SK-N-SH (cell line): ENCODE data around the gene TFIP11. TPM values are rescaled to one million over a fixed set of nuclear protein-coding genes. Genes with fewer than 3 reads are reported as not detected.

ENCODE experiments used
- CTCF ChIA-PET: fragments of 300-600, 350-600 bp; formaldehyde crosslinking; extraction: SDS; loops from one replicate; lab custom pipeline; 2021; lab: Yijun Ruan, JAX
- POLR2A ChIA-PET: fragments of 350-600 bp; sonication (Branson Sonifier 250); formaldehyde crosslinking; extraction: SDS; loops from one replicate; lab custom pipeline; 2020; ENCODE audit warnings: antibody characterized with exemption, inconsistent platforms; lab: Yijun Ruan, JAX
- DNase-seq: peaks from one replicate; pipeline ENCODE4 v3.0.0; 2012
- H2AFZ ChIP-seq: fragments of 200-600 bp; sonication (generic); 2 replicates; pipeline ENCODE4 v1.8.1; 2016; ENCODE audit warnings: antibody characterized with exemption, mild to moderate bottlenecking, low read depth
- H3F3A ChIP-seq: fragments of 200-600 bp; sonication (generic); replicated peaks from 2 replicates; pipeline ENCODE3; 2016; ENCODE audit warnings: antibody characterized with exemption, mild to moderate bottlenecking; ENCODE audit not compliant: insufficient read depth
- H3K27ac ChIP-seq, 2 experiments: fragments of 200-500 bp in 1 of 2; fragments of 200-600 bp in 1 of 2; sonication (Bioruptor generic) in 1 of 2; sonication (generic), shearing (Covaris generic) in 1 of 2; 2 replicates each; pipeline versions ENCODE4 v1.5.1 to v1.6.1; 2014 to 2016; ENCODE audit warnings: low read depth in 2 of 2, inconsistent platforms in 1 of 2, low read length in 1 of 2, mild to moderate bottlenecking in 1 of 2, mixed read lengths in 1 of 2
- H3K27me3 ChIP-seq: fragments of 200-600 bp; sonication (generic), shearing (Covaris generic); 2 replicates; pipeline ENCODE4 v1.6.1; 2016; ENCODE audit warnings: mixed run types; ENCODE audit not compliant: insufficient read depth
- H3K36me3 ChIP-seq, 2 experiments: fragments of 200-500 bp in 1 of 2; fragments of 200-600 bp in 1 of 2; sonication (Bioruptor generic) in 1 of 2; sonication (generic) in 1 of 2; replicated peaks in 1 of 2; 2 replicates each; pipeline versions ENCODE3 to v1.5.1; 2014 to 2016; ENCODE audit warnings: low read length in 1 of 2, mild to moderate bottlenecking in 1 of 2; ENCODE audit not compliant: insufficient read depth in 2 of 2, control insufficient read depth in 1 of 2
- H3K4me1 ChIP-seq, 2 experiments: fragments of 200-500 bp in 1 of 2; fragments of 200-600 bp in 1 of 2; sonication (Bioruptor generic) in 1 of 2; sonication (generic), shearing (Covaris generic) in 1 of 2; 2 replicates each; pipeline versions ENCODE4 v1.5.1 to v1.6.1; 2014 to 2016; ENCODE audit warnings: low read depth in 1 of 2, low read length in 1 of 2, mixed run types in 1 of 2; ENCODE audit not compliant: insufficient read depth in 2 of 2, control insufficient read depth in 1 of 2
- H3K4me2 ChIP-seq: fragments of 200-600 bp; sonication (generic), shearing (Covaris generic); 2 replicates; pipeline ENCODE4 v1.6.1; 2017; ENCODE audit warnings: mixed run types
- H3K4me3 ChIP-seq, 2 experiments: fragments of 200-500 bp in 1 of 2; fragments of 200-600 bp in 1 of 2; sonication (Bioruptor generic) in 1 of 2; sonication (generic), shearing (Covaris generic) in 1 of 2; 2 replicates each; pipeline versions ENCODE4 v1.5.1 to v1.8.1; 2014 to 2016; ENCODE audit warnings: low read depth in 2 of 2, inconsistent platforms in 1 of 2, low read length in 1 of 2, mild to moderate bottlenecking in 1 of 2, mixed read lengths in 1 of 2, moderate library complexity in 1 of 2
- H3K79me2 ChIP-seq: fragments of 200-600 bp; sonication (generic); 2 replicates; pipeline ENCODE4 v1.8.1; 2017; ENCODE audit warnings: mild to moderate bottlenecking; ENCODE audit not compliant: insufficient read depth
- H3K9ac ChIP-seq: fragments of 200-600 bp; sonication (generic); 2 replicates; pipeline ENCODE4 v1.6.1; 2017; ENCODE audit warnings: mixed run types
- H3K9me2 ChIP-seq: fragments of 200-600 bp; sonication (generic); 2 replicates; pipeline ENCODE4 v1.6.1; 2017; ENCODE audit warnings: mixed run types
- H3K9me3 ChIP-seq: fragments of 200-600 bp; sonication (generic); 2 replicates; pipeline ENCODE4 v1.6.1; 2017; ENCODE audit warnings: mixed run types, mild to moderate bottlenecking, moderate library complexity
- H4K20me1 ChIP-seq: fragments of 200-600 bp; sonication (generic); 2 replicates; pipeline ENCODE4 v1.6.1; 2017; ENCODE audit warnings: mild to moderate bottlenecking, mixed run types; ENCODE audit not compliant: insufficient read depth
- EP300 ChIP-seq, 2 experiments: IDR thresholded peaks; 2 replicates each; pipeline versions ENCODE4 v1.4.0 to v1.6.1; 2012; ENCODE audit warnings: borderline replicate concordance in 1 of 2, low read depth in 1 of 2, low read length in 1 of 2
- FOXJ3 ChIP-seq: sonication (generic); formaldehyde crosslinking; IDR thresholded peaks from 2 replicates; pipeline ENCODE4 v1.5.1; 2020; ENCODE audit warnings: mild to moderate bottlenecking, missing genetic modification reagents
- GABPA ChIP-seq: IDR thresholded peaks from 2 replicates; pipeline ENCODE4 v1.4.0; 2012; ENCODE audit warnings: low read depth, mild to moderate bottlenecking
- GATA2 ChIP-seq: sonication (generic); formaldehyde crosslinking; IDR thresholded peaks from 2 replicates; pipeline ENCODE4 v1.5.0; 2020; ENCODE audit warnings: mild to moderate bottlenecking, missing genetic modification reagents
- JUND ChIP-seq: IDR thresholded peaks from 2 replicates; pipeline ENCODE4 v1.4.0; 2012
- MXI1 ChIP-seq: IDR thresholded peaks from 2 replicates; pipeline ENCODE4 v1.6.1; 2012; ENCODE audit warnings: mild to moderate bottlenecking, low read depth, low read length, improper control_type of control experiment
- NFIC ChIP-seq: IDR thresholded peaks from 2 replicates; pipeline ENCODE4 v1.4.0; 2012; ENCODE audit warnings: borderline replicate concordance
- NRF1 ChIP-seq: IDR thresholded peaks from 2 replicates; pipeline ENCODE4 v1.6.1; 2012; ENCODE audit warnings: low read depth, mild to moderate bottlenecking, low read length
- PBX3 ChIP-seq: IDR thresholded peaks from 2 replicates; pipeline ENCODE4; 2012
- RCOR1 ChIP-seq: fragments of 150-350 bp; IDR thresholded peaks from 2 replicates; pipeline ENCODE4 v1.6.1; 2017; ENCODE audit warnings: antibody characterized with exemption, low read length
- REST ChIP-seq: IDR thresholded peaks from 2 replicates; pipeline ENCODE4 v1.6.1; 2012; ENCODE audit warnings: mild to moderate bottlenecking, low read depth, low read length, moderate library complexity
- RFX5 ChIP-seq: IDR thresholded peaks from 2 replicates; pipeline ENCODE4 v1.6.1; 2012; ENCODE audit warnings: mild to moderate bottlenecking, improper control_type of control experiment, low read length
- RXRA ChIP-seq: IDR thresholded peaks from 2 replicates; pipeline ENCODE4 v1.4.0; 2012; ENCODE audit warnings: low read depth, mild to moderate bottlenecking, borderline replicate concordance
- SMC3 ChIP-seq: IDR thresholded peaks from 2 replicates; pipeline ENCODE4 v1.6.1; 2012; ENCODE audit warnings: low read depth, low read length, improper control_type of control experiment
- TAF1 ChIP-seq: IDR thresholded peaks from 2 replicates; pipeline ENCODE4 v1.6.1; 2012; ENCODE audit warnings: low read depth, mild to moderate bottlenecking, low read length, moderate library complexity, borderline replicate concordance
- TCF12 ChIP-seq: IDR thresholded peaks from 2 replicates; pipeline ENCODE4 v1.4.0; 2012
- TEAD4 ChIP-seq: IDR thresholded peaks from 2 replicates; pipeline ENCODE4 v1.4.0; 2012; ENCODE audit warnings: mild to moderate bottlenecking, borderline replicate concordance; ENCODE audit not compliant: insufficient read depth
- WGBS: methylation state at CpG from one replicate; pipeline ENCODE4 v1.1.6; 2017; ENCODE audit warnings: low lambda C conversion rate; 5-methylcytosine and 5-hydroxymethylcytosine counted together
- polyA plus RNA-seq, 3 experiments: library from polyadenylated mRNA; depleted of rRNA; stranded (reverse); fragments of >200 nt; gene quantifications; 2 replicates each; pipeline ENCODE4 v1.2.3, GENCODE V29; 2012
- TF ChIP-seq, protein P1 (sequence below): IDR thresholded peaks from 2 replicates; pipeline ENCODE4 v1.4.0; 2012; ENCODE audit warnings: low read depth
- TF ChIP-seq, protein P2 (sequence below): fragments of 150-350 bp; IDR thresholded peaks from 2 replicates; pipeline ENCODE4 v1.6.1; 2017; ENCODE audit warnings: antibody characterized with exemption, low read length, low read depth, borderline replicate concordance

Gene TFIP11
- polyA plus RNA-seq, 1 of the 3 experiments (the other 2 are of a cell fraction) = 32.8 TPM

DNA sequence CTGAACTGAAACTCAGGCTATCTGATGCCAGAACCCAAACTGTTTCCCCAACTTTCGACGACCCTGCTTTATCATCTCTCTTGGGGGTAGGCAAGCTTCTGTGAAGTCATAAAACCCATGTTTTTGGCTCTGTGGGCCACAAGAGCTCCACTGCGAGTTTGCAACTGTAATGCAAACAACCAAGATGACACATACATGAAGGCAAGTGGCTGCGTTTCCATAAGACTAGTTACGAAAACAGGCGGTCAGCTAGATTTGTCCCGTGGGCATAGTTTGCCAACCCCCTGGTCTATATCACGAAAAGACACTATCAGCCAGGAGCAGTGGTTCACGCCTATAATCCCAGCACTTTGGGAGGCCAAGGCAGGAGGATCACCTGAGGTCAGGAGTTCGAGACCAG lies 40.2 kb upstream of the TFIP11 start:
- DNase-seq = no peak
- Histone ChIP-seq H3K4me2 (peak overlapping the region; percentile 61), H3K4me1 (peaks cover 0 to 25% of the 10 kb centered on the region in 2 experiments; a peak in 3 of 4 replicates), H3F3A (peaks cover 17% of the 10 kb centered on the region), H3K4me3 (no peak overlapping the region), H3K36me3 (no peaks in the 10 kb centered on the region), H3K9me3 (no peaks in the 10 kb centered on the region), H2AFZ (0 out of 2 replicates have a peak overlapping the region, but pooled peaks have one; percentile 31), H3K9ac (peak overlapping the region; percentile 53; the same call in 1 of the 2 replicates), H3K9me2 (no peaks in the 10 kb centered on the region), H3K27me3 (no peaks in the 10 kb centered on the region), H3K79me2 (peaks cover 53% of the 10 kb centered on the region), H3K27ac (peak overlapping the region in 1 of 2 experiments; percentile 92; a peak in 2 of 4 replicates), H4K20me1 (no peaks in the 10 kb centered on the region)
- ChIA-PET CTCF (no interaction called here), POLR2A (no interaction called here)
- TF ChIP-seq NFIC = no peak
- TF ChIP-seq FOXJ3 = no peak
- TF ChIP-seq RXRA = no peak
- no peak for TF ChIP-seq TEAD4
- TF ChIP-seq GABPA = no peak
- no peak for TF ChIP-seq REST
- TF ChIP-seq EP300 (IDR thresholded peaks at IDR 0.05; ENCODE audit: borderline replicate concordance in 1 of 2, low read depth in 1 of 2, low read length in 1 of 2) = no peak
- no peak for TF ChIP-seq TAF1
- TF ChIP-seq SMC3 = no peak
- TF ChIP-seq RFX5 = no peak
- WGBS = 90% methylated on average over 10 of the region's 10 CpGs

DNA sequence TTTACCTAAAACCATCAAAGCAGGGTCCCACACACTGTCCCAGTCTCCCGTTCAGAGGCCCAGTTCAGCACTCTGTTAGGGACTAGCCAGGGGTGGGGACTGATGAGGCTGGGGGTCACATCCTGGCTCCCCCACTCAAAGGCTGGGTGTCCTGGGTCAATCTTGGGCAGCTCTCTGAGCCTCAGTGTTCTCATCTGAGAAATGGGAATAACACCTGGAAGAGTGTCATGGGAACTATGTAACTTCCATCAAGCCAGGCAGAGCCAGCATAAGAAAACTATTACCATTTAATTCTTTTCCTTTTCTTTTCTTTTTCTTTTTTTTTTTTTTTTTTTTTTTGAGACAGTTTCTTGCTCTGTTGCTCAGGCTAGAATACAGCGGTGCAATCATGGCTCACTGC lies 39.3 kb upstream of the TFIP11 start:
- Histone ChIP-seq H3K79me2 (peaks cover 48% of the 10 kb centered on the region), H3K9ac (peak overlapping the region; percentile 48; the same call in 1 of the 2 replicates), H3F3A (peaks cover 17% of the 10 kb centered on the region), H3K9me3 (no peaks in the 10 kb centered on the region), H3K4me1 (peaks cover 0 to 25% of the 10 kb centered on the region in 2 experiments; a peak in 3 of 4 replicates), H3K4me3 (no peak overlapping the region), H3K27ac (peak overlapping the region in 1 of 2 experiments; percentile 92; a peak in 2 of 4 replicates), H2AFZ (no peak overlapping the region), H3K9me2 (no peaks in the 10 kb centered on the region), H3K4me2 (peak overlapping the region; percentile 43), H4K20me1 (no peaks in the 10 kb centered on the region), H3K27me3 (no peaks in the 10 kb centered on the region), H3K36me3 (no peaks in the 10 kb centered on the region)
- no peak for DNase-seq
- CTCF ChIA-PET = no interaction called here
- POLR2A ChIA-PET = no interaction called here
- 97% methylated on average over 2 of the region's 2 CpGs for WGBS
- TF ChIP-seq, protein P1, sequence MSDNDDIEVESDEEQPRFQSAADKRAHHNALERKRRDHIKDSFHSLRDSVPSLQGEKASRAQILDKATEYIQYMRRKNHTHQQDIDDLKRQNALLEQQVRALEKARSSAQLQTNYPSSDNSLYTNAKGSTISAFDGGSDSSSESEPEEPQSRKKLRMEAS = no peak
- TF ChIP-seq REST = no peak
- TF ChIP-seq NRF1 = no peak
- no peak for TF ChIP-seq GATA2 (CRISPR knock-in tag)
- no peak for TF ChIP-seq JUND
- no peak for TF ChIP-seq MXI1
- TF ChIP-seq EP300 (IDR thresholded peaks at IDR 0.05; ENCODE audit: borderline replicate concordance in 1 of 2, low read depth in 1 of 2, low read length in 1 of 2) = no peak
- TF ChIP-seq SMC3 = no peak
- TF ChIP-seq TCF12 = no peak
- TF ChIP-seq, protein P2, sequence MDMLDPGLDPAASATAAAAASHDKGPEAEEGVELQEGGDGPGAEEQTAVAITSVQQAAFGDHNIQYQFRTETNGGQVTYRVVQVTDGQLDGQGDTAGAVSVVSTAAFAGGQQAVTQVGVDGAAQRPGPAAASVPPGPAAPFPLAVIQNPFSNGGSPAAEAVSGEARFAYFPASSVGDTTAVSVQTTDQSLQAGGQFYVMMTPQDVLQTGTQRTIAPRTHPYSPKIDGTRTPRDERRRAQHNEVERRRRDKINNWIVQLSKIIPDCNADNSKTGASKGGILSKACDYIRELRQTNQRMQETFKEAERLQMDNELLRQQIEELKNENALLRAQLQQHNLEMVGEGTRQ = no peak
- TF ChIP-seq RCOR1 = no peak
- TF ChIP-seq PBX3 = no peak
